ENCODE measurements around the gene CUL9.

DNA sequence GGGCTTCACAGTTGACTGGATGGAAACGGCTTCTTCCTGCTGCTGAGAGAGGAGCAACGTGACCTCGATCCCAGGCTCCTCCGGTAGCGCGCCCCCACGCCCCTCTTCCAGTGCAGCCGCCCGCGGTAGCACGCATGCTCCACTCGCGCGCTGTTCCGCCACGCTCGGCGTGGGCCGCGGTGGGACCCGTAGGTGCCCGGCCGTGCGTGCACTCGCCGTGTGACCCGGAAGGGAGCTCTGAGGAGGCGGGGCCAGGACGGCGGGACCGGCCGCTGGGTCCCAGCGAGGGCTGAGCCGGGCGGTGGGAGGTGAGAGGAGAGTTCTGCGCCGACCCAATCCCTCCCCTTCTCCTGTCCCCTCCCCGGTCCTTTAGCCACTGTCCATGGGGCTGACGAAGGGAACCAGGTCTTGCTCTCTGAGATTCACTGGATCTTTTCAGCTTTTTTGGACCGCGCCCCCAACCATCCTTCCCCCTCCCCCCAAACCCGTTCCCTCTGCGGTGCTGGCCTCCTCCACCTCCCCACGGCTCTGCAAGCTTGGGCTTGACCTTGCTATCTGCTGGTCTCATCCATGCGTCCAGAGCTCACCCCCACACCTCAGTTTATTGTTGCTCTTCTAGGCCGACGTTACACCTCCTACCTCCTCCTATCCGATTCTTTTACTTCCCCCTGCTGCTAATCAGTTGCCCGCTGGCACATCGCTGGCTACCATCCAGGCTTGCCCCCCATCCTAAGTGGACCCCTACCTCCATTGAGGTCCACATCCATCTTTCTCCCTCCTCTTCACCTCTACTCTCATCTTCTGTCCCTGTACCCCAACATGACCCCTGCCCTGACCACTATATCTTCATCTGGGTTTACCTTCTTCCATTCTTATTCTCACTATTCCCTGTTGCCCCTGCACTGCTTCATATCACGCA is at the start of gene CUL9:
- TF ChIP-seq CTCF (optimal IDR thresholded peaks at IDR 0.05 in 1 of 3, IDR thresholded peaks at IDR 0.05 in 1 of 3, conservative IDR thresholded peaks at IDR 0.05 in 1 of 3; ENCODE audit: extremely low read depth in 1 of 3, insufficient read depth in 2 of 3, low read length in 3 of 3) (no peak), EZH2 (IDR thresholded peaks at IDR 0.05; ENCODE audit: low read length) (no peak)
